BJ (cell line): ENCODE measurements around the gene SND1. TPM values are rescaled to one million over a fixed set of nuclear protein-coding genes. Genes with fewer than 3 reads are reported as not detected.

Source experiments
- CTCF ChIA-PET: fragments of 350-600 bp; formaldehyde crosslinking; extraction: SDS; loops from one replicate; lab custom pipeline; 2021; ENCODE audit warnings: antibody characterized with exemption, inconsistent platforms; lab: Yijun Ruan, JAX
- POLR2A ChIA-PET: fragments of 300-600 bp; sonication (Branson Sonifier 250); formaldehyde crosslinking; extraction: SDS; loops from one replicate; lab custom pipeline; 2021; ENCODE audit warnings: antibody characterized with exemption; lab: Charles Lee
- DNase-seq: peaks from one replicate; pipeline ENCODE4 v3.0.0-alpha.2; 2011; ENCODE audit warnings: low read depth
- H3K27me3 ChIP-seq: 2 replicates; pipeline ENCODE4 v1.6.0; 2011; ENCODE audit warnings: low read length; ENCODE audit not compliant: control insufficient read depth, insufficient read depth
- H3K36me3 ChIP-seq: 2 replicates; pipeline ENCODE4 v1.5.1; 2011; ENCODE audit warnings: low read length; ENCODE audit not compliant: control insufficient read depth, insufficient read depth
- H3K4me3 ChIP-seq: 2 replicates; pipeline ENCODE4 v1.5.1; 2011; ENCODE audit warnings: low read depth, mild to moderate bottlenecking, control low read depth, low read length
- CTCF ChIP-seq: IDR thresholded peaks from 2 replicates; pipeline ENCODE4 v1.5.1; 2011; ENCODE audit warnings: low read depth, mild to moderate bottlenecking, control low read depth, inconsistent platforms, low read length, moderate library complexity; ENCODE audit not compliant: insufficient read depth
- polyA plus RNA-seq: library from polyadenylated mRNA; depleted of rRNA; stranded (reverse); fragments of >200 nt; gene quantifications from 2 replicates; pipeline ENCODE4 v1.2.3, GENCODE V29; 2011

Gene SND1
- polyA plus RNA-seq, 1 experiment, result 203 TPM

GRCh38 chr7:127771707-127772106 is 119.7 kb downstream of the SND1 start:
- no peak for TF ChIP-seq CTCF
- ChIA-PET CTCF (no interaction called here), POLR2A (no interaction called here)
- Histone ChIP-seq H3K36me3 (no peaks in the 10 kb centered on the region), H3K4me3 (no peak overlapping the region), H3K27me3 (no peaks in the 10 kb centered on the region)
- no peak for DNase-seq

GRCh38 chr7:127776776-127777386 is 124.9 kb downstream of the SND1 start:
- ChIA-PET POLR2A (no interaction called here), CTCF (interaction anchor here (1.2 to 1.4 kb wide), 3 partner anchors 11 to 258 kb away, joined by 3 read pairs; no protein-coding TSS in a partner anchor)
- no peaks in the 10 kb centered on the region for H3K27me3 ChIP-seq
- H3K36me3 ChIP-seq, result no peaks in the 10 kb centered on the region
- H3K4me3 ChIP-seq, result no peak overlapping the region
- DNase-seq, result peak; percentile 65
- no peak for TF ChIP-seq CTCF

GRCh38 chr7:127780489-127780888 is 128.5 kb downstream of the SND1 start:
- DNase-seq, result no peak
- ChIA-PET POLR2A (no interaction called here), CTCF (no interaction called here)
- Histone ChIP-seq H3K4me3 (no peak overlapping the region), H3K36me3 (no peaks in the 10 kb centered on the region), H3K27me3 (no peaks in the 10 kb centered on the region)
- TF ChIP-seq CTCF, result no peak

- CTCF ChIA-PET, result no interaction called here
- no peaks in the 10 kb centered on the region for H3K27me3 ChIP-seq
- no peak for DNase-seq
- TF ChIP-seq CTCF, result no peak
- H3K4me3 ChIP-seq, result no peak overlapping the region
- no peaks in the 10 kb centered on the region for H3K36me3 ChIP-seq
- POLR2A ChIA-PET, result no interaction called here
These were observed 129.1 kb downstream of the SND1 start for GRCh38 chr7:127781081-127781480.

GRCh38 chr7:127782075-127782474 is 130.1 kb downstream of the SND1 start:
- Histone ChIP-seq H3K27me3 (no peaks in the 10 kb centered on the region), H3K4me3 (no peak overlapping the region), H3K36me3 (no peaks in the 10 kb centered on the region)
- ChIA-PET POLR2A (no interaction called here), CTCF (interaction anchor here (1.2 kb wide), 1 partner anchor 59 kb away, joined by 3 read pairs; no protein-coding TSS in a partner anchor)
- TF ChIP-seq CTCF, result no peak
- no peak for DNase-seq
